GM12801 (cell line): Measurements from ENCODE around the gene GLIS2.

ENCODE experiments used
- CTCF ChIP-seq: IDR thresholded peaks from one replicate; pipeline ENCODE4 v1.5.1; 2011; ENCODE audit warnings: control low read depth; ENCODE audit not compliant: insufficient read length; ENCODE audit errors: extremely low read depth

GLIS2 gene

GRCh38 chr16:4350365-4350786 lies 34.5 kb downstream of the GLIS2 start:
- no peak for TF ChIP-seq CTCF

GRCh38 chr16:4350787-4351659 lies 35.2 kb downstream of the GLIS2 start, which contains the start of gene PAM16:
TSS of gene PAM16 (minus strand) at chr16:4351321. CDS start at chr16:4351234, 87 bp downstream.
- TF ChIP-seq CTCF: no peak

GRCh38 chr16:4351880-4352279 lies 36.0 kb downstream of the GLIS2 start:
- TF ChIP-seq CTCF: no peak

GRCh38 chr16:4352843-4353242 lies 37.0 kb downstream of the GLIS2 start:
- no peak for TF ChIP-seq CTCF

GRCh38 chr16:4353675-4354074 lies 37.8 kb downstream of the GLIS2 start:
- TF ChIP-seq CTCF: no peak

- TF ChIP-seq CTCF: no peak
Measured at GRCh38 chr16:4354512-4355409, 38.9 kb downstream of the GLIS2 start.

GRCh38 chr16:4356820-4357219 lies 41.0 kb downstream of the GLIS2 start:
- TF ChIP-seq CTCF: no peak
